ENCODE data around the gene FAM83D. TPM values are rescaled to one million over a fixed set of nuclear protein-coding genes. Genes with fewer than 3 reads are reported as not detected.
A peak's percentile ranks its signal among the peaks of the same experiment; 100 is the strongest.

Gene FAM83D
- total and polyA plus RNA-seq, 2 of the 4 experiments (the other 2 are of a cell fraction) = 20.4 to 26.4 TPM

GRCh38 chr20:38903335-38903734 lies 22.9 kb upstream of the FAM83D start:
- H4K5ac ChIP-seq (ENCODE audit: low read depth, low read length) = no peak overlapping the region
- H2BK120ac ChIP-seq (ENCODE audit: low read depth, low read length) = no peak overlapping the region
- no peak overlapping the region for H4K91ac ChIP-seq (ENCODE audit: insufficient read depth, low read depth, low read length)
- no peak overlapping the region for H2AK5ac ChIP-seq (ENCODE audit: low read depth, low read length)
- no peak overlapping the region for H3K4me2 ChIP-seq (ENCODE audit: low read depth, low read length)
- dilution Hi-C loops (cut with HindIII; ENCODE audit: low sequenced_read_pairs, unreplicated experiment) = no loop called here
- CTCF ChIA-PET = no interaction called here
- H2AK9ac ChIP-seq (replicated peaks; ENCODE audit: low read depth, low read length, poor library complexity) = peak overlapping the region; percentile 53
- no peak overlapping the region for H2BK20ac ChIP-seq (ENCODE audit: low read depth, low read length)
- no peaks in the 10 kb centered on the region for H4K20me1 ChIP-seq (ENCODE audit: insufficient read depth, low read length)
- DNase-seq (no peak), ATAC-seq (ENCODE audit: low read depth) (no peak)
- no peak overlapping the region for H4K8ac ChIP-seq (ENCODE audit: low read depth in 2 of 2, low read length in 2 of 2)
- no peak overlapping the region for H3K9ac ChIP-seq (ENCODE audit: low read depth, low read length)
- no peaks in the 10 kb centered on the region for H3K9me1 ChIP-seq (ENCODE audit: insufficient read depth, low read length)
- H3K4ac ChIP-seq (ENCODE audit: low read depth, low read length) = no peak overlapping the region
- H3K79me1 ChIP-seq (ENCODE audit: low read depth in 1 of 2, low read length in 2 of 2) = no peaks in the 10 kb centered on the region
- BruUV-seq (replicated peaks) = no TSS peak
- peaks cover 22% of the 10 kb centered on the region for H3K27me3 ChIP-seq (ENCODE audit: control insufficient read depth, insufficient read depth, low read length)
- no peak overlapping the region for H2AFZ ChIP-seq (replicated peaks; ENCODE audit: low read length, poor library complexity)
- no peak overlapping the region for H3K27ac ChIP-seq (ENCODE audit: insufficient read depth, low read length)
- no peak overlapping the region for H3K4me3 ChIP-seq (ENCODE audit: insufficient read depth, low read depth, low read length)
- TF ChIP-seq FOS (IDR thresholded peaks at IDR 0.05; ENCODE audit: low read depth, low read length) (no peak), SMC3 (IDR thresholded peaks at IDR 0.05; ENCODE audit: low read depth, low read length) (no peak), MAZ (IDR thresholded peaks at IDR 0.05; ENCODE audit: borderline replicate concordance, low read depth, low read length) (no peak), RCOR1 (IDR thresholded peaks at IDR 0.05; ENCODE audit: insufficient replicate concordance, low read length) (no peak), BHLHE40 (IDR thresholded peaks at IDR 0.05; ENCODE audit: low read depth, low read length) (no peak), MXI1 (IDR thresholded peaks at IDR 0.05; ENCODE audit: borderline replicate concordance, low read depth, low read length) (no peak), CHD1 (IDR thresholded peaks at IDR 0.05; ENCODE audit: low read depth, low read length) (no peak), MAFK (IDR thresholded peaks at IDR 0.05; ENCODE audit: low read depth, low read length) (no peak), NFE2L2 (IDR thresholded peaks at IDR 0.05; ENCODE audit: low read depth, low read length) (no peak), CEBPB (IDR thresholded peaks at IDR 0.05; ENCODE audit: low read depth, low read length) (no peak)
- TF ChIP-seq, protein P1, sequence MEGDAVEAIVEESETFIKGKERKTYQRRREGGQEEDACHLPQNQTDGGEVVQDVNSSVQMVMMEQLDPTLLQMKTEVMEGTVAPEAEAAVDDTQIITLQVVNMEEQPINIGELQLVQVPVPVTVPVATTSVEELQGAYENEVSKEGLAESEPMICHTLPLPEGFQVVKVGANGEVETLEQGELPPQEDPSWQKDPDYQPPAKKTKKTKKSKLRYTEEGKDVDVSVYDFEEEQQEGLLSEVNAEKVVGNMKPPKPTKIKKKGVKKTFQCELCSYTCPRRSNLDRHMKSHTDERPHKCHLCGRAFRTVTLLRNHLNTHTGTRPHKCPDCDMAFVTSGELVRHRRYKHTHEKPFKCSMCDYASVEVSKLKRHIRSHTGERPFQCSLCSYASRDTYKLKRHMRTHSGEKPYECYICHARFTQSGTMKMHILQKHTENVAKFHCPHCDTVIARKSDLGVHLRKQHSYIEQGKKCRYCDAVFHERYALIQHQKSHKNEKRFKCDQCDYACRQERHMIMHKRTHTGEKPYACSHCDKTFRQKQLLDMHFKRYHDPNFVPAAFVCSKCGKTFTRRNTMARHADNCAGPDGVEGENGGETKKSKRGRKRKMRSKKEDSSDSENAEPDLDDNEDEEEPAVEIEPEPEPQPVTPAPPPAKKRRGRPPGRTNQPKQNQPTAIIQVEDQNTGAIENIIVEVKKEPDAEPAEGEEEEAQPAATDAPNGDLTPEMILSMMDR (conservative IDR thresholded peaks at IDR 0.05; ENCODE audit: low read depth, low read length) = no peak
- no peak overlapping the region for H3K18ac ChIP-seq (ENCODE audit: low read depth, low read length)
- WGBS, 2 experiments (ENCODE audit: extremely low coverage in 2 of 2, insufficient read length in 1 of 2) = 53% methylated on average over 3 of the region's 5 CpGs; no CpG with 5 or more reads in 1 of the 2 experiments
- no peak overlapping the region for H2BK5ac ChIP-seq (ENCODE audit: low read depth, low read length, poor library complexity, severe bottlenecking)
- no peaks in the 10 kb centered on the region for H3K4me1 ChIP-seq (ENCODE audit: control insufficient read depth, insufficient read depth, low read length)
- no peak overlapping the region for H3K56ac ChIP-seq (ENCODE audit: extremely low read depth, insufficient read depth, low read length)
- peaks cover 2% of the 10 kb centered on the region; the same call in 1 of the 2 replicates for H3K9me3 ChIP-seq (ENCODE audit: control insufficient read depth, insufficient read depth, low read length)
- intact Hi-C loops (cut with micrococcal nuclease) = no loop called here
- H2BK15ac ChIP-seq (ENCODE audit: low read depth, low read length) = no peak overlapping the region
- H3K36me3 ChIP-seq (ENCODE audit: control insufficient read depth, insufficient read depth, low read length) = no peaks in the 10 kb centered on the region
- in situ Hi-C loops (cut with MboI; ENCODE audit: low sequenced_read_pairs) = no loop called here
- POLR2A ChIA-PET (ENCODE audit: unreplicated experiment) = no interaction called here
- no peak overlapping the region for H3K23ac ChIP-seq (ENCODE audit: low read depth, low read length)
- H3K14ac ChIP-seq (replicated peaks; ENCODE audit: low read depth, low read length) = no peak overlapping the region

Measured in IMR-90 (cell line).